ENCODE results near the gene GRAMD1B. TPM values are rescaled to one million over a fixed set of nuclear protein-coding genes. Genes with fewer than 3 reads are reported as not detected.
A peak's percentile ranks its signal among the peaks of the same experiment; 100 is the strongest.
"Not testable (repeated sequence)": the region's sequence is repeated elsewhere in the genome, so short reads cannot be mapped to it uniquely, and the experiment has no call there.

GRAMD1B gene
- total and polyA plus RNA-seq, 4 donors, result 0.79 to 5.4 (median 4.6) TPM

DNA sequence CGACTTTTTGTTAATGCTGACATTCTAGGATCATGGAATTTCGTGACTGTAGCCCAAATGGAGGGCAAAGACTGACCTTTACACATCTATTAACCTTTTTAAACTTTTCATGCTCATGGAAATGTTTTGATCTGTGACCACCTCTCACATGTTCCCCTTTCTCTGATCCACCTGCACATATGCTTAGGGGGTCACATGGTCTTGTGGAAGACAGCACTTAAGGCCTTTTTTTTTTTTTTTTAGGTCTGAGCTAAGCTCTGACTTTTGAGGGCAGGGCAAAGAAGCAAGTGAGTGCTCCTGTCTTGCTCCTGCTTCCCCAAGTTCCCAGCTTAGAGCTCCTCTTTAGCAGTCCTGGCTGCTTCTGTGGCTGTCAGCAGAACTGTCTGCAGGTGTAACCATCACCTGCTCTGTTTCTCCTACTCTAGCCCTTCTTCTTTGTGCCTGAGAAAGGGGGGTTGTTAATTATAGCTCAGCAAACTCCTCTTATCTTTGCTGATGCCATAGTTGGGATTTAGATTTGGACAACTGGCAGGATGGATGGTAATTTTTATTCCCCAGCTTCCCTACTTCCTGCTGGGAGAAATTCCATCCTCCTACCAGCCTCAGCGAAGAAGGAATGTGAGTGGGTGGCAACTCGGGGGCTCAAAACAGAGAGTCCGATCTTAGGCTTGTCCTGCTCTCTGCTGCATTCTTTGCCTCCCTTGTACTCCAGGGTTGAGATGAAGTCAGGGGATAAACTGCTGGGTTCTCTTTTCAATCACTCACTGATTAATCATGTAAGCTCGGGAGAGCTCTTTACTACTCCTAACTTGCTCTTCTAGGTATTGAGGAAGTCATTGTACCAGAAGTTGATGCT, 64.4 kb downstream of the GRAMD1B start:
- H3K4me3 ChIP-seq (ENCODE audit: low read length in 2 of 2), result no peak overlapping the region
- no peak for ATAC-seq (ENCODE audit: low FRiP score)
- no peaks in the 10 kb centered on the region for H3K36me3 ChIP-seq (ENCODE audit: control insufficient read depth in 1 of 2, insufficient read depth in 2 of 2, low read length in 1 of 2)
- intact Hi-C loops (cut with DNase I), result no loop called here
- H3K27ac ChIP-seq (ENCODE audit: low read depth in 1 of 2, low read length in 2 of 2), result no peak overlapping the region
- no peaks in the 10 kb centered on the region for H3K27me3 ChIP-seq (ENCODE audit: control insufficient read depth in 1 of 2, insufficient read depth in 2 of 2, low read length in 1 of 2)
- H3K4me1 ChIP-seq (ENCODE audit: control insufficient read depth in 1 of 2, insufficient read depth in 2 of 2, low read length in 2 of 2), result no peaks in the 10 kb centered on the region
- no peaks in the 10 kb centered on the region for H3K9me3 ChIP-seq (ENCODE audit: control insufficient read depth, low read length)
- no peak for DNase-seq
- WGBS, 2 donors, result 37 to 40% methylated on average over 6 of the region's 6 CpGs

DNA sequence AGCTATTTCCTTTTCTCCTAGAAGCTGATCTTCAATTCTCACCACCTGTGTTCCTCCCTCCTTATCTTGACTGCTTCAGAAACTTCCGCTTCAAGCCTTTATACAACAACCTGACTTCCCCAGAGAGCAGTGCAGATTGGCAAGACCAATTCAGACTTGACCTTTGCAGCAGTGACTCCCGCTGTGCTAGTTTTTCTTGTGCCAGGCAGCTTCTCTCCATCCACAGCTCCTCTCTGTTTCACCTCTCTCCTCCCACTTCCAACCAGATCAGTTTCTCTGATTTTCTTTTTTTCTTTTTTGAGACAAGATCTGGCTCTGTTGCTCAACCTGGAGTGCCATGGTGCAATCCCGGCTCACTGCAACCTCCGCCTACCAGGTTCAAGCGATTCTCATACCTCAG, 74.3 kb downstream of the GRAMD1B start:
- Histone ChIP-seq H3K27ac (ENCODE audit: low read depth in 1 of 2, low read length in 2 of 2) (no peak overlapping the region), H3K4me1 (ENCODE audit: control insufficient read depth in 1 of 2, insufficient read depth in 2 of 2, low read length in 2 of 2) (no peaks in the 10 kb centered on the region), H3K27me3 (ENCODE audit: control insufficient read depth in 1 of 2, insufficient read depth in 2 of 2, low read length in 1 of 2) (no peaks in the 10 kb centered on the region), H3K4me3 (ENCODE audit: low read length in 2 of 2) (no peak overlapping the region), H3K9me3 (ENCODE audit: control insufficient read depth, low read length) (no peaks in the 10 kb centered on the region), H3K36me3 (ENCODE audit: control insufficient read depth in 1 of 2, insufficient read depth in 2 of 2, low read length in 1 of 2) (no peaks in the 10 kb centered on the region)
- no peak for ATAC-seq (ENCODE audit: low FRiP score)
- 88 to 96% methylated on average over 5 of the region's 5 CpGs for WGBS, 2 donors
- DNase-seq, result no peak
- intact Hi-C loops (cut with DNase I), result no loop called here

DNA sequence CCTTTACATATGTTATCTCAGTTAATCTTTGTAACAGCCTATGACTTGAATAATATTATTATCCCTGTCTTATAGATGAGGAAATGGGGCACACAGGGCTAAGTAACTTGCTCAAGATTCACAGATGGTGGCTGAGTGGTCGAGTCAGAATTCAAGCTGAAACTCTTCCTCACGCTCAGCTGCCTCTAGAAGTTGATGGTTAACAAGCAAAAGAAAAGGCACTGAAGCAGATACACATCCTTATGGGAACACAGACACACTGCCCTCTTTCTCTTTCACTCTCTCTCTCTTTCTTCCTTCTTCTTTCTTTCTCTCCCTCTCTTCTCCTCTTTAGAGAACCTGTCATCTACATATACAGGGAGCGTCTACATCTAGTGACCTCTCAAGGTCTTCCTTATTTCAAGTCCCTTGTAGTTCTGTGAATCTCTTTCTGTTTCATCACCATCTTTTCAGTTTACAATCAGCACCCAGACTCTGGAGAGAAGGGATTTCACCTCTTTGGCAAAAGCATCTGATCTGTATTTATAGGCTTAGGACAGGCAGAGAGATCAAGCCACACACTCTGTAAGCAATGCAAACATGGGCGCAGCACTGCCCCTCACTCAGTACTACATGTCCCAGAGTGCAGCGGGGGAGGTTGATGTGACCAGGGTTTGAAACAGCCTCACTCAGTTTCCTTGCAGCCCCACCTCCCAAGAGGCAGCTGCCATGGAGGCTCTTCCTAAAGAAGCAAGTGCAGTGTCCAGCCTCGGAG, 75.7 kb downstream of the GRAMD1B start:
- intact Hi-C loops (cut with DNase I), result no loop called here
- no peak overlapping the region for H3K27ac ChIP-seq (ENCODE audit: low read depth in 1 of 2, low read length in 2 of 2)
- no peak for DNase-seq
- no peaks in the 10 kb centered on the region for H3K27me3 ChIP-seq (ENCODE audit: control insufficient read depth in 1 of 2, insufficient read depth in 2 of 2, low read length in 1 of 2)
- no peaks in the 10 kb centered on the region for H3K9me3 ChIP-seq (ENCODE audit: control insufficient read depth, low read length)
- 63 to 66% methylated on average over 6 of the region's 6 CpGs for WGBS, 2 donors
- H3K4me3 ChIP-seq (ENCODE audit: low read length in 2 of 2), result no peak overlapping the region
- no peak for ATAC-seq (ENCODE audit: low FRiP score)
- H3K36me3 ChIP-seq (ENCODE audit: control insufficient read depth in 1 of 2, insufficient read depth in 2 of 2, low read length in 1 of 2), result no peaks in the 10 kb centered on the region
- no peaks in the 10 kb centered on the region for H3K4me1 ChIP-seq (ENCODE audit: control insufficient read depth in 1 of 2, insufficient read depth in 2 of 2, low read length in 2 of 2)

DNA sequence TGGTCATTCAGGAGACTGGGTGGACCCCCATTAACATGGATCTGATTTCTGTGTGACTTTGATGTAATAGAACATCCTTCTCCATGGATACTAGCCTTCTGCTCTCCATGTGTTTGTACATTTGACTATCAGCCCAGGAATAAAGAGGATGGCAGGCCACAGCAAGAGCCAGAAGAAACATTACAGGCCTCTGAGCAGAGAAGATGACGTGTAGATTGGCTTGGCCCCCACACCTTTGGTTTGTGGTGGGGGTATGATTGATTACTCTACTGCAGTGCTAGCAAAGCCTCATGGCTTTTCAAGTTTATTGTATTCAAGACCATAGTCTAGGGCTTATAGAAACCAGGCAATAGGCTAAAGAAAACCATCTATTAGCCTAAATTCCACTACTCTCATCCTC, 77.0 kb downstream of the GRAMD1B start:
- intact Hi-C loops (cut with DNase I), result no loop called here
- Histone ChIP-seq H3K4me1 (ENCODE audit: control insufficient read depth in 1 of 2, insufficient read depth in 2 of 2, low read length in 2 of 2) (no peaks in the 10 kb centered on the region), H3K9me3 (ENCODE audit: control insufficient read depth, low read length) (no peaks in the 10 kb centered on the region), H3K27me3 (ENCODE audit: control insufficient read depth in 1 of 2, insufficient read depth in 2 of 2, low read length in 1 of 2) (no peaks in the 10 kb centered on the region), H3K27ac (ENCODE audit: low read depth in 1 of 2, low read length in 2 of 2) (no peak overlapping the region), H3K36me3 (ENCODE audit: control insufficient read depth in 1 of 2, insufficient read depth in 2 of 2, low read length in 1 of 2) (no peaks in the 10 kb centered on the region), H3K4me3 (ENCODE audit: low read length in 2 of 2) (no peak overlapping the region)
- ATAC-seq (ENCODE audit: low FRiP score), result no peak
- DNase-seq, result no peak
- WGBS, 2 donors, result 56 to 77% methylated on average over 1 of the region's 1 CpG

DNA sequence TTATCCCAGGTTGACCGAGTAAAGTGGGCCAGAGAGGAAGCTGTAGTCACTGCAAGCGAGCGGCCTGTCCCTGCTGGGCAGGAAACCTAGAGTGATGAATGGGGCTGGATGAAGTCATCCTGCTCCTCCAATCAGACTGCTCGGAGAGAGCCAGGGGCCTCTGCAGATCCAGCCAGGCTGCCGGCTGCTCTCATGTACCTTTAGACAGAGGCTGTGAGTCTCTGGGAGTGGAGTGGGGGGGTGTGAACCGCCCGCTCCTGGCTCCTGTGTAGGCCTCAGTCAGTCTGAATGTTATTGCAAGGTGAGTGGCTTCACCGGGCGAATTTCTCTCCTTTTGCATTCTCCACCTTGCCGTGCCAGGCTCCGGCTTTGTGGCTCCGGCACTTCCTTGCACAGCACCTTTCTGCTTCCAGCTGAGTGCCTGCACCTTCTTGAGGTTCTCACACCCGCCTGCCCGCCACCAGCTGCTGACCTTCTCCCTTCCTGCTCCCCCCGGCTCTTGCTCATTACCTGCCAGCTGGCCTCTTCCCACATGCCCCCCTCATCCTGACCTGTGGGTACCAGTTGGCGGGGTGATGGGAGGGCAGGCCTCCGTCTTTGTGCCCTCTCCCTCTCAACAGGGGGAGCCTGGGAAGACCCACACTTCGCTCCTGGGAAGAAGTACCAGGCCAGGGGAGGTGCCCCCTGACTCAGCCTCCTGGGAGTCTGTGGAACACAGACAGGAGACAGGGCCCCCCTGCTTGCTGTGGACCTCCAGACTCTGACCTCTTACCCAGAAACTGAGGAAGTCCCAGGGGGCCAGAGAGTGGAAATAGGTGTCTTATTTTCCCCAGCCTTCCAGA, 79.9 kb downstream of the GRAMD1B start:
- Histone ChIP-seq H3K9me3 (ENCODE audit: control insufficient read depth, low read length) (no peaks in the 10 kb centered on the region), H3K27ac (ENCODE audit: low read depth in 1 of 2, low read length in 2 of 2) (no peak overlapping the region), H3K4me1 (ENCODE audit: control insufficient read depth in 1 of 2, insufficient read depth in 2 of 2, low read length in 2 of 2) (no peaks in the 10 kb centered on the region), H3K27me3 (ENCODE audit: control insufficient read depth in 1 of 2, insufficient read depth in 2 of 2, low read length in 1 of 2) (no peaks in the 10 kb centered on the region), H3K36me3 (ENCODE audit: control insufficient read depth in 1 of 2, insufficient read depth in 2 of 2, low read length in 1 of 2) (no peaks in the 10 kb centered on the region), H3K4me3 (ENCODE audit: low read length in 2 of 2) (no peak overlapping the region)
- WGBS, 2 donors, result 50 to 55% methylated on average over 18 of the region's 18 CpGs
- intact Hi-C loops (cut with DNase I), result loop anchor here in 1 of 2 donors (2.0 kb wide), 1 partner anchor 69 kb away; no protein-coding TSS in a partner anchor
- ATAC-seq (ENCODE audit: low FRiP score), result no peak
- DNase-seq, result no peak

DNA sequence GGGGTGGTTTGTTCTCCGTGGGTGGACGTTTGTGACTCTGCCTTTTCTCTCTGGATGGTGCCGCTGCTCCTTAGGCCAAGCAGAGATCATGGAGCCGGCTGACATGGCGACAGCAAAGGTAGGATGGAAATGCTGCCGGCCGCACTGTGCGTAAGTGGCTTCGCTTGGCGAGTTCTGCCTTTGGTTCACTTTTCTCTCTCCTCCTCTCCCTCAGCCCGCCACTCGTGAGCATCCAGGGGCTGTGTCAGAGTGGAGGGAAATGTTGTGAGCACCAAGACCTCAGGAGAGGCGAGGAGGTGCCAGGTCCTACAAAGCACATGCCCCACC, 80.5 kb downstream of the GRAMD1B start:
- no peak for DNase-seq
- no peak overlapping the region for H3K4me3 ChIP-seq (ENCODE audit: low read length in 2 of 2)
- no peaks in the 10 kb centered on the region for H3K27me3 ChIP-seq (ENCODE audit: control insufficient read depth in 1 of 2, insufficient read depth in 2 of 2, low read length in 1 of 2)
- no peaks in the 10 kb centered on the region for H3K4me1 ChIP-seq (ENCODE audit: control insufficient read depth in 1 of 2, insufficient read depth in 2 of 2, low read length in 2 of 2)
- intact Hi-C loops (cut with DNase I), result loop anchor here in 1 of 2 donors (2.0 kb wide), 1 partner anchor 68 kb away; no protein-coding TSS in a partner anchor
- ATAC-seq (ENCODE audit: low FRiP score), result no peak
- H3K27ac ChIP-seq (ENCODE audit: low read depth in 1 of 2, low read length in 2 of 2), result no peak overlapping the region
- no peaks in the 10 kb centered on the region for H3K36me3 ChIP-seq (ENCODE audit: control insufficient read depth in 1 of 2, insufficient read depth in 2 of 2, low read length in 1 of 2)
- H3K9me3 ChIP-seq (ENCODE audit: control insufficient read depth, low read length), result no peaks in the 10 kb centered on the region
- 93 to 94% methylated on average over 13 of the region's 13 CpGs for WGBS, 2 donors

DNA sequence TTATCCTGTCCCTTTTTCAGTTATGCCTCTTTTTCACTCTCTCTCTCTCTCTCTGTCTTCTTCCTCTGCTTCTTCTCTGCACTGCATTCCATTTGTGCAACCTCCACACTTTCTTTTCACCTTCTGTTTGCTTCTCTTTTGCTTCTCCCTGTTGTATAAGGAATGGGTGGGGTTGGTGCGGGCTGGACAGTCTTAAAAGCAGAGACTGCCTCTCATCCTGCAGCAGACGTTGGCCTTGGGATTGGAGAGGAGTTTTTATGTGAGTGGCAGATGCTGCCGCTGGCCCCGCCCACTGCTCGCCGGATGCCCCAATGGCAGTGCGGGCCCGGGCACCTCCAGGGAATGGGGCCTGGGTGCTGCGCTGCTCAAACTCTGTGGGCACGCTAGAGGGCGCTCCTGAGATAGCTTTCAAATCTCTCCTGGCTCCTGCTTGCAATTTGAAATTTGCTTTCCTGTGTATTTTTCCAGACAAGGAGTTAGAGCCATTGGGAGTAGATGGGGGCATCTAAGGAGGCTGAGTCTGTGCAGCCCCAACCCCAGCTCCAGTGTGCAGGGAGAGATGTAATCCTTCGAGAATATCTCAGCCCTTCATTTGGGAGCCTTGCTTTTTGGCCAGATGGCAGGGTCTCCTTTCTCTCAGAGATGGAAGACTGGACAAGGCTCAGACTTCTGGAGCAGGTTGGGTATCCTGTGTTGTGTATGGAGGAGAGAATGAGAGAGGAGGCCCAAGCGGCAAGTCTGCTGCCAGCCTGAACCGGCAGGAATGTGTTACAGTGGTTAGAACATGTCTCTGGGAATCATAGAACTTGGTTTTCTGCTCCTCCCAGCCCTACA, 81.2 kb downstream of the GRAMD1B start:
- no peak overlapping the region for H3K4me3 ChIP-seq (ENCODE audit: low read length in 2 of 2)
- H3K27ac ChIP-seq (ENCODE audit: low read depth in 1 of 2, low read length in 2 of 2), result no peak overlapping the region
- H3K4me1 ChIP-seq (ENCODE audit: control insufficient read depth in 1 of 2, insufficient read depth in 2 of 2, low read length in 2 of 2), result no peaks in the 10 kb centered on the region
- no peaks in the 10 kb centered on the region for H3K9me3 ChIP-seq (ENCODE audit: control insufficient read depth, low read length)
- ATAC-seq (ENCODE audit: low FRiP score) (peak; percentile 89), DNase-seq (peak; percentile 87 to 89)
- no peaks in the 10 kb centered on the region for H3K36me3 ChIP-seq (ENCODE audit: control insufficient read depth in 1 of 2, insufficient read depth in 2 of 2, low read length in 1 of 2)
- intact Hi-C loops (cut with DNase I), result loop anchor here in 1 of 2 donors (2.0 kb wide), 1 partner anchor 68 kb away; no protein-coding TSS in a partner anchor
- no peaks in the 10 kb centered on the region for H3K27me3 ChIP-seq (ENCODE audit: control insufficient read depth in 1 of 2, insufficient read depth in 2 of 2, low read length in 1 of 2)
- 15 to 17% methylated on average over 14 of the region's 14 CpGs for WGBS, 2 donors

DNA sequence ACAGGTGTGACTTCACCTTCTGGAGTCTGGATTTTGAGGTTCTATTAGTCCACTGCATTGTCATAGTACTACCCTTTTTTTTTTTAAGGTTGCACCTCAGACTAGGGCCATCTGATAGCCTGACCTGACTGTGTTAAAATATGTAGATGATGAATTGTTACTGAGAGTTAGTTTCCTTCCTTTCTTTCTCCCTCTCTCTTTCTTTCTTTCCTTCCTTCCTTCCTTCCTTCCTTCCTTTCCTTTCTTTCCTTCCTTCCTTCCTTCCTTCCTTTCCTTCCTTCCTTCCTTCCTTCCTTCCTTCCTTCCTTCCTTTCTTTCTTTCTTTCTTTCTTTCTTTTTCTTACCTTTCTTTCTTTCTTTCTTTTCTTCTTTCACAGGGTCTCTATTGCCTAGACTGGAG, 83.2 kb downstream of the GRAMD1B start:
- H3K9me3 ChIP-seq (ENCODE audit: control insufficient read depth, low read length); H3K27me3 ChIP-seq (ENCODE audit: control insufficient read depth in 1 of 2, insufficient read depth in 2 of 2, low read length in 1 of 2); H3K4me1 ChIP-seq (ENCODE audit: control insufficient read depth in 1 of 2, insufficient read depth in 2 of 2, low read length in 2 of 2); DNase-seq; H3K36me3 ChIP-seq (ENCODE audit: control insufficient read depth in 1 of 2, insufficient read depth in 2 of 2, low read length in 1 of 2); H3K4me3 ChIP-seq (ENCODE audit: low read length in 2 of 2); ATAC-seq (ENCODE audit: low FRiP score); H3K27ac ChIP-seq (ENCODE audit: low read depth in 1 of 2, low read length in 2 of 2); intact Hi-C loops (cut with DNase I): not testable (repeated sequence)

All from aorta (tissue), 5 donors.